Fibroblast of lung (primary cell): Measurements from ENCODE around the gene PRR5L. TPM values are rescaled to one million over a fixed set of nuclear protein-coding genes. Genes with fewer than 3 reads are reported as not detected.

ENCODE experiments used
- DNase-seq, 2 donors: peaks; one replicate each; pipeline versions ENCODE4 v3.0.0 to v3.0.0-alpha.2; 2010; ENCODE audit warnings: low read depth in 2 of 2
- H2AFZ ChIP-seq: 2 replicates; pipeline ENCODE4 v1.5.1; 2012; ENCODE audit warnings: low read length, control low read depth, inconsistent platforms
- H3K27ac ChIP-seq: 2 replicates; pipeline ENCODE4 v1.5.1; 2011; ENCODE audit warnings: low read length, control low read depth; ENCODE audit not compliant: insufficient read depth
- H3K27me3 ChIP-seq: 2 replicates; pipeline ENCODE4 v1.5.1; 2011; ENCODE audit warnings: mild to moderate bottlenecking, low read length; ENCODE audit not compliant: control insufficient read depth, insufficient read depth
- H3K36me3 ChIP-seq: 2 replicates; pipeline ENCODE4 v1.5.1; 2011; ENCODE audit warnings: low read length; ENCODE audit not compliant: control insufficient read depth, insufficient read depth
- H3K4me1 ChIP-seq: 2 replicates; pipeline ENCODE4 v1.5.1; 2011; ENCODE audit warnings: low read length; ENCODE audit not compliant: control insufficient read depth, insufficient read depth; ENCODE audit errors: extremely low read depth
- H3K4me2 ChIP-seq: 2 replicates; pipeline ENCODE4 v1.5.1; 2011; ENCODE audit warnings: low read length, control low read depth; ENCODE audit not compliant: insufficient read depth; ENCODE audit errors: extremely low read depth
- H3K4me3 ChIP-seq, 4 experiments: fragments of 200-600 bp in 1 of 4; sonication (generic) in 1 of 4; replicated peaks in 1 of 4; 2 replicates each; pipeline ENCODE4 v1.5.1; 2011 to 2016; ENCODE audit warnings: low read length in 4 of 4, low read depth in 3 of 4, mild to moderate bottlenecking in 3 of 4, control low read depth in 2 of 4, inconsistent platforms in 1 of 4, mixed read lengths in 1 of 4; ENCODE audit not compliant: insufficient read depth in 1 of 4; ENCODE audit errors: control extremely low read depth in 1 of 4
- H3K79me2 ChIP-seq: 2 replicates; pipeline ENCODE4 v1.5.1; 2012; ENCODE audit warnings: mild to moderate bottlenecking, low read length, inconsistent platforms; ENCODE audit not compliant: control insufficient read depth, insufficient read depth
- H3K9ac ChIP-seq: 2 replicates; pipeline ENCODE4 v1.5.1; 2011; ENCODE audit warnings: mild to moderate bottlenecking, low read length, control low read depth; ENCODE audit not compliant: insufficient read depth
- H3K9me3 ChIP-seq: 2 replicates; pipeline ENCODE4 v1.5.1; 2012; ENCODE audit warnings: low read depth, low read length; ENCODE audit not compliant: control insufficient read depth, insufficient read depth
- H4K20me1 ChIP-seq: 2 replicates; pipeline ENCODE4 v1.5.1; 2011; ENCODE audit warnings: low read length; ENCODE audit not compliant: control insufficient read depth, insufficient read depth; ENCODE audit errors: extremely low read depth
- EZH2 ChIP-seq: IDR thresholded peaks from 2 replicates; pipeline ENCODE4 v1.5.1; 2012; ENCODE audit warnings: low read length, control low read depth, mild to moderate bottlenecking; ENCODE audit errors: missing control alignments
- polyA plus RNA-seq, 2 donors: library from polyadenylated mRNA; depleted of rRNA in 1 of 2; stranded (reverse) in 1 of 2; unstranded in 1 of 2; fragments of >200 nt; gene quantifications; 2 replicates each; pipeline ENCODE4 v1.2.1, GENCODE V29; 2011 to 2012; ENCODE audit warnings: missing spikeins in 1 of 2
- total RNA-seq: library from RNA; depleted of rRNA; stranded (reverse); fragments of >200 nt; gene quantifications from 2 replicates; pipeline ENCODE4 v1.2.1, GENCODE V29; 2014
- TF ChIP-seq, protein P1 (sequence below), 2 donors: IDR thresholded peaks in 1 of 2; conservative IDR thresholded peaks in 1 of 2; 1 replicate in 1 of 2; 2 replicates in 1 of 2; pipeline ENCODE4 v1.5.1; 2011 to 2012; ENCODE audit warnings: low read length in 2 of 2, control low read depth in 1 of 2, inconsistent platforms in 1 of 2, low read depth in 1 of 2, mild to moderate bottlenecking in 1 of 2

PRR5L gene
- total and polyA plus RNA-seq, 2 donors (not counting 1 experiment from before 2014, with no cell fraction given), result 2.8 to 6.3 TPM

DNA sequence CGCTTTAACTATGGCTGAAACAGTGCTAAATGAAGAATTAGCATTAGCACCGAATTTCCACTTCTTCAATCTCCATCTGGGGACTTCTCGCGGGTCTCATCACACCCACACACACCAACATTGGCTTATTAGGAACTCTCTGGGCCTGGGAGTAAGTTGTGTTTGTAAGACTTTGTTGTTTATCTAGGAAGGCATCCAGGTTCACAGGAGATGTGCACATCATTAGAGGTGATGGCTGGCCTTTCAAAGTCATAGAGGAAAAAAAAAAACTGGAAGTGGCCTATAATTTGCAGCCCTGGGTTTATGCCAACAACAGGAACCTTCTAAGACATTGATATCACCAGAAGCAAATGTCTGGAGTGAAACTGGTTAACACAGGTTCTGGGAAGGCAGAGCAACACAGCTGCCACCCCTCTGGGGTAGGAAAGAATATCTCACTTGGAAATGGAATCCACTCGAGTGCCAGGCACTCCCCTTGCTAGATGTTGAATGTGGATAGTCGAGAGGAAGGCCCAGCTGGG is 129.5 kb downstream of the PRR5L start:
- Histone ChIP-seq H3K36me3 (no peaks in the 10 kb centered on the region), H3K79me2 (no peaks in the 10 kb centered on the region), H2AFZ (no peak overlapping the region), H3K27me3 (no peaks in the 10 kb centered on the region), H3K4me3 (no peak overlapping the region), H3K27ac (no peak overlapping the region), H3K9me3 (no peaks in the 10 kb centered on the region), H3K4me2 (no peak overlapping the region), H3K4me1 (peaks cover 11% of the 10 kb centered on the region), H4K20me1 (no peaks in the 10 kb centered on the region), H3K9ac (no peak overlapping the region)
- peak; percentile 23 to 71 for DNase-seq
- no peak for TF ChIP-seq EZH2
- TF ChIP-seq, protein P1, sequence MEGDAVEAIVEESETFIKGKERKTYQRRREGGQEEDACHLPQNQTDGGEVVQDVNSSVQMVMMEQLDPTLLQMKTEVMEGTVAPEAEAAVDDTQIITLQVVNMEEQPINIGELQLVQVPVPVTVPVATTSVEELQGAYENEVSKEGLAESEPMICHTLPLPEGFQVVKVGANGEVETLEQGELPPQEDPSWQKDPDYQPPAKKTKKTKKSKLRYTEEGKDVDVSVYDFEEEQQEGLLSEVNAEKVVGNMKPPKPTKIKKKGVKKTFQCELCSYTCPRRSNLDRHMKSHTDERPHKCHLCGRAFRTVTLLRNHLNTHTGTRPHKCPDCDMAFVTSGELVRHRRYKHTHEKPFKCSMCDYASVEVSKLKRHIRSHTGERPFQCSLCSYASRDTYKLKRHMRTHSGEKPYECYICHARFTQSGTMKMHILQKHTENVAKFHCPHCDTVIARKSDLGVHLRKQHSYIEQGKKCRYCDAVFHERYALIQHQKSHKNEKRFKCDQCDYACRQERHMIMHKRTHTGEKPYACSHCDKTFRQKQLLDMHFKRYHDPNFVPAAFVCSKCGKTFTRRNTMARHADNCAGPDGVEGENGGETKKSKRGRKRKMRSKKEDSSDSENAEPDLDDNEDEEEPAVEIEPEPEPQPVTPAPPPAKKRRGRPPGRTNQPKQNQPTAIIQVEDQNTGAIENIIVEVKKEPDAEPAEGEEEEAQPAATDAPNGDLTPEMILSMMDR (conservative IDR thresholded peaks at IDR 0.05 in 1 of 2, IDR thresholded peaks at IDR 0.05 in 1 of 2; ENCODE audit: low read depth in 1 of 2, low read length in 2 of 2), result no peak

- H3K9me3 ChIP-seq, result no peaks in the 10 kb centered on the region
- TF ChIP-seq EZH2, result no peak
- TF ChIP-seq, protein P1 (conservative IDR thresholded peaks at IDR 0.05 in 1 of 2, IDR thresholded peaks at IDR 0.05 in 1 of 2; ENCODE audit: low read depth in 1 of 2, low read length in 2 of 2), result no peak
- H2AFZ ChIP-seq, result no peak overlapping the region
- H3K4me3 ChIP-seq, result no peak overlapping the region
- no peak overlapping the region for H3K4me2 ChIP-seq
- DNase-seq, result no peak
- H4K20me1 ChIP-seq, result no peaks in the 10 kb centered on the region
- no peaks in the 10 kb centered on the region for H3K79me2 ChIP-seq
- no peak overlapping the region for H3K27ac ChIP-seq
- no peaks in the 10 kb centered on the region for H3K27me3 ChIP-seq
- H3K4me1 ChIP-seq, result peaks cover 11% of the 10 kb centered on the region
- H3K9ac ChIP-seq, result no peak overlapping the region
- H3K36me3 ChIP-seq, result no peaks in the 10 kb centered on the region
These were observed 130.2 kb downstream of the PRR5L start for GRCh38 chr11:36426226-36426848.

- Histone ChIP-seq H3K4me2 (no peak overlapping the region), H3K27me3 (no peaks in the 10 kb centered on the region), H3K4me1 (peaks cover 10% of the 10 kb centered on the region), H3K36me3 (no peaks in the 10 kb centered on the region), H3K27ac (no peak overlapping the region), H2AFZ (no peak overlapping the region), H3K9me3 (no peaks in the 10 kb centered on the region), H3K9ac (no peak overlapping the region), H4K20me1 (no peaks in the 10 kb centered on the region), H3K79me2 (no peaks in the 10 kb centered on the region), H3K4me3 (no peak overlapping the region)
- TF ChIP-seq, protein P1 (conservative IDR thresholded peaks at IDR 0.05 in 1 of 2, IDR thresholded peaks at IDR 0.05 in 1 of 2; ENCODE audit: low read depth in 1 of 2, low read length in 2 of 2), result no peak
- TF ChIP-seq EZH2, result no peak
- peak in 1 of 2 donors; percentile 58 for DNase-seq
These were observed 131.0 kb downstream of the PRR5L start for GRCh38 chr11:36427079-36427478.
